ENCODE measurements around the gene DOCK10. TPM values are rescaled to one million over a fixed set of nuclear protein-coding genes. Genes with fewer than 3 reads are reported as not detected.

DOCK10 gene
- total and polyA plus RNA-seq, 2 donors (not counting 3 experiments of a cell fraction or from before 2014, with no cell fraction given): 5.8 to 23.0 TPM

DNA sequence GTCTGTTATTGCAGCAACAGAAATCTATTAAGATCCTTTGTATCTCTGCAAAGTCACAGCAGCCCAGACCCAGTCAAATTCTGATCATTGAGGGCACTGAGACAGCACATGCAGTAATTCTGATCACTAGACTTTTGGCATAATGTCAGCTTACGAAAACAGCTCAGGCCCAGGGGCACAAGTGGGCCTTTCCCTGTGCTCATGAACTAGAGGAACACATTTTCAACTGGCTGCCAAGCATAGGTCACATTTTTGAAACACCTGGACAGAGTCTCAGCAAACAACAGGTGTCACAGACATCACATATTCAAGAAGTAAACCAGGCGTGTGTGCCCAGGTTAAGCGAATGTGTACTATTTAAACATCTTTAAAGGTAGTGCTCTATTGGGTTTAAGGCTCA is 13.7 kb downstream of the DOCK10 start:
- intact Hi-C loops (cut with micrococcal nuclease): no loop called here
- H3K4me3 ChIP-seq (replicated peaks in 1 of 3; ENCODE audit: insufficient read depth in 1 of 3, low read depth in 1 of 3, low read length in 3 of 3): no peak overlapping the region
- H3K4me1 ChIP-seq (ENCODE audit: control insufficient read depth, extremely low read depth, insufficient read depth, low read length): no peaks in the 10 kb centered on the region
- H3K4me2 ChIP-seq (ENCODE audit: insufficient read depth, low read length): no peak overlapping the region
- dilution Hi-C loops (cut with MboI; ENCODE audit: extremely low pct_ligation_motif_present, low sequenced_read_pairs): no loop called here
- no TSS peak for BruUV-seq (replicated peaks)
- POLR2A ChIA-PET: no interaction called here
- no peaks in the 10 kb centered on the region for H3K9me1 ChIP-seq (replicated peaks; ENCODE audit: control insufficient read depth, extremely low read depth, insufficient read depth, low read length)
- DNase-seq (ENCODE audit: low read depth, low spot score) (no peak), FAIRE-seq (no peak)
- no peak overlapping the region for H2AFZ ChIP-seq (ENCODE audit: low read depth, low read length)
- H4K20me1 ChIP-seq (replicated peaks; ENCODE audit: control insufficient read depth, extremely low read depth, insufficient read depth, low read length): no peaks in the 10 kb centered on the region
- H3K36me3 ChIP-seq (ENCODE audit: control insufficient read depth in 2 of 2, extremely low read depth in 1 of 2, insufficient read depth in 2 of 2, low read length in 2 of 2): no peaks in the 10 kb centered on the region
- no peaks in the 10 kb centered on the region for H3K9me3 ChIP-seq (replicated peaks; ENCODE audit: control insufficient read depth, insufficient read depth, low read length)
- no peak for TF ChIP-seq POLR2A (IDR thresholded peaks at IDR 0.05; ENCODE audit: low read depth, low read length)
- no peak for TF ChIP-seq GATA2 (IDR thresholded peaks at IDR 0.05; ENCODE audit: insufficient read depth, insufficient read length, low read depth, low read length)
- TF ChIP-seq EZH2 (IDR thresholded peaks at IDR 0.05; ENCODE audit: borderline replicate concordance, low read depth, low read length, severe bottlenecking): no peak
- no peak for TF ChIP-seq MYC (IDR thresholded peaks at IDR 0.05; ENCODE audit: low read depth, low read length)
- TF ChIP-seq, protein P1, sequence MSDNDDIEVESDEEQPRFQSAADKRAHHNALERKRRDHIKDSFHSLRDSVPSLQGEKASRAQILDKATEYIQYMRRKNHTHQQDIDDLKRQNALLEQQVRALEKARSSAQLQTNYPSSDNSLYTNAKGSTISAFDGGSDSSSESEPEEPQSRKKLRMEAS (IDR thresholded peaks at IDR 0.05; ENCODE audit: insufficient read depth, insufficient read length): no peak
- TF ChIP-seq, protein P2, sequence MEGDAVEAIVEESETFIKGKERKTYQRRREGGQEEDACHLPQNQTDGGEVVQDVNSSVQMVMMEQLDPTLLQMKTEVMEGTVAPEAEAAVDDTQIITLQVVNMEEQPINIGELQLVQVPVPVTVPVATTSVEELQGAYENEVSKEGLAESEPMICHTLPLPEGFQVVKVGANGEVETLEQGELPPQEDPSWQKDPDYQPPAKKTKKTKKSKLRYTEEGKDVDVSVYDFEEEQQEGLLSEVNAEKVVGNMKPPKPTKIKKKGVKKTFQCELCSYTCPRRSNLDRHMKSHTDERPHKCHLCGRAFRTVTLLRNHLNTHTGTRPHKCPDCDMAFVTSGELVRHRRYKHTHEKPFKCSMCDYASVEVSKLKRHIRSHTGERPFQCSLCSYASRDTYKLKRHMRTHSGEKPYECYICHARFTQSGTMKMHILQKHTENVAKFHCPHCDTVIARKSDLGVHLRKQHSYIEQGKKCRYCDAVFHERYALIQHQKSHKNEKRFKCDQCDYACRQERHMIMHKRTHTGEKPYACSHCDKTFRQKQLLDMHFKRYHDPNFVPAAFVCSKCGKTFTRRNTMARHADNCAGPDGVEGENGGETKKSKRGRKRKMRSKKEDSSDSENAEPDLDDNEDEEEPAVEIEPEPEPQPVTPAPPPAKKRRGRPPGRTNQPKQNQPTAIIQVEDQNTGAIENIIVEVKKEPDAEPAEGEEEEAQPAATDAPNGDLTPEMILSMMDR (IDR thresholded peaks at IDR 0.05; ENCODE audit: extremely low read depth in 1 of 2, insufficient read depth in 1 of 2, low read depth in 1 of 2, low read length in 2 of 2): no peak
- TF ChIP-seq FOS (IDR thresholded peaks at IDR 0.05; ENCODE audit: borderline replicate concordance, insufficient read depth, low read length): no peak
- no peak for TF ChIP-seq POLR2AphosphoS5 (IDR thresholded peaks at IDR 0.05; ENCODE audit: insufficient read depth, low read depth, low read length)
- no peak for TF ChIP-seq JUN (IDR thresholded peaks at IDR 0.05; ENCODE audit: borderline replicate concordance, insufficient read depth, insufficient read length, low read depth)
- CTCF ChIA-PET: no interaction called here
- no peak overlapping the region for H3K9ac ChIP-seq (replicated peaks; ENCODE audit: extremely low read depth, insufficient read depth, low read length)
- no peaks in the 10 kb centered on the region for H3K79me2 ChIP-seq (ENCODE audit: control insufficient read depth, insufficient read depth, low read length)
- peaks cover 0 to 2% of the 10 kb centered on the region in 2 experiments for H3K27me3 ChIP-seq (ENCODE audit: control insufficient read depth in 2 of 2, insufficient read depth in 2 of 2, low read length in 2 of 2)
- no peak overlapping the region for H3K27ac ChIP-seq (ENCODE audit: insufficient read depth, low read depth, low read length)
